Embryonic facial prominence (tissue), 1 donor: Measurements from ENCODE around the gene ATRX.
"Not testable (repeated sequence)": the region's sequence is repeated elsewhere in the genome, so short reads cannot be mapped to it uniquely, and the experiment has no call there.

ENCODE experiments used
- DNase-seq: peaks from one replicate; pipeline ENCODE4 v3.0.0-alpha.2; 2016; ENCODE audit errors: extremely low spot score

The ATRX gene

DNA sequence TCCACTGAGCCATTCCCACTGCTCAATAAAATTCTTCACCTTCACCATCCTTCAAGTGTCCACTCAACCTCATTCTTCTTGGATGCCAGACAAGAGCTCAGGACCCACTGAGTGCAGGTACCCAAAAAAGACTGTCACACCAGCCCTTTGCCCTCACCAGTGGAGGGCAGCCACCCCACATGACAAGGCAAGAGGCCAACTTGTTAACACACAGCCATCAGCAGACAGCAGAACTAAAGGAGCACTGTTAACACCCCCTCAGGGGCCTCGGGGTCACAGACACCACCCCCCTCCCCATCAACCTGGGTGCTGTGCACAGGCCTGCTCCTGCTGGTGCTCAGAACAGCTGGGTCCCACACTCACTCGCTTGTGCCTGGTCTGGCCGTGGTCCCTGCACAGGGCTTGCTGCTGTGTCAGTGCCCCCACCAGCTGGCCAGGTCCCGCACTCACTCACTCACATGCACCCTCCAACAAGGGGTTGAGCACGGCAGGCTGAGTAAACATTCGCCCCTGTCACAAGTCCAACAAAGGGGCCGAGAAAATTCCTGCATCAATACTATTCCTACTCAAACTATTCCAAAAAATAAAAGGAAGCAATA is 54.1 kb downstream of the ATRX start:
- DNase-seq: no peak

DNA sequence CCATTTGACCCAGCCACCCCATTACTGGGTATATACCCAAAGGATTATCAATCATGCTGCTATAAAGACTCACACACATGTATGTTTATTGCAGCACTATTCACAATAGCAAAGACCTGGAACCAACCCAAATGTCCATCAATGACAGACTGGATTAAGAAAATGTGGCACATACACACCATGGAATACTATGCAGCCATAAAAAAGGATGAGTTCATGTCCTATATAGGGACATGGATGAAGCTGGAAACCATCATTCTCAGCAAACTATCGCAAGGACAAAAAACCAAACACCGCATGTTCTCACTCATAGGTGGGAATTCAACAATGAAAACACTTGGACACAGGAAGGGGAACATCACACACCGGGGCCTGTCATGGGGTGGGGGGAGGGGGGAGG is 59.9 kb downstream of the ATRX start:
- not testable (repeated sequence) for DNase-seq

DNA sequence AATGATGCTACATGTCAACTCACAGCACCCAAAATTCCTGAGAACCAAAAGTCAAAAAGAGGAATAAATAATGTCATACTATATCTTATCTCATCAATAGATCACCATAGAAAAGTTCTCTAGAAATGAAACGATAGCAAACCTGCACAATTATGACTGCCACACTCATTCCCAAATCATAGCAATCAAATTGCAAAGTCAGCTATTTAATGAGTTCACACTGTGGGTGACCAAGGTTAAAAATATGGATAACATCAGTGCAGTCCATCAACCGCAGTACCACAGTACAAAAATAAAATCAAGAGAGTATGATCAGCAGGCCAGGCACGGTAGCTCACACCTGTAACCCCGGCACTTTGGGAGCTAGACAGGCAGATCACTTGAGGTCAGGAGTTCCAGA is 62.3 kb downstream of the ATRX start:
- no peak for DNase-seq

DNA sequence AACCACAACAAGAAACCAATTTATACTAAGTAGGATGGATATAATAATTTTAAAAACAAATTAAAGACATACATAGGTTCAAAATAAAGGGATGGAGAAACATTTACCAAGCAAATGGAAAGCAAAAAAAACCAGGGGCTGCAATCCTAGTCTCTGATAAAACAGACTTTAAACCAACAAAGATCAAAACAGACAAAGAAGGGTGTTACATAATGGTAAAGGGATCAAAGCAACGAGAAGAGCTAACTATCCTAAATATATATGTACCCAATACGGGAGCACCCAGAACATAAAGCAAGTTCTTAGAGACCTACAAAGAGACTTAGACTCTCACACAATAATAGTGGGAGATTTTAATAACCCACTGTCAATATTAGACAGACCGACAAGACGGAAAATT is 66.6 kb downstream of the ATRX start:
- no peak for DNase-seq

DNA sequence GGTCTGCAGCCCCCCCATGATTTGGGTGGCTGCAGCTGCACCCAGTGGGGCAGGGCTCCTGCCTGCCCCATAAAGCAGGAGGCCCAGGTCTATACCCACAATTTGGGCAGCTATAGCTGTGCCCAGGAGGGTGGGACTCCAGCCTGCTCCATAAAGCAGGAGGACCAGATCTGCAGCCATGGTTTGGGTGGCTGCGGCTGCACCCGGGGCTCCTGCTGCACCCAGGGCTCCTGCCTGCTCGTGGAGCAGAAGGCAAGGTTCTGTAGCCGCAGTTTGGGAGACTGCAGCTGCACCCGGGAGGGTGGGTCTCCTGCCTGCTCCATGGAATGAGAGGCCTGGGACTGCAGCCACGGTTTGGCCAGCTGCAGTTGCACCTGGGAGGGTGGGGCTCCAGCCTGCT is 81.1 kb downstream of the ATRX start:
- no peak for DNase-seq

DNA sequence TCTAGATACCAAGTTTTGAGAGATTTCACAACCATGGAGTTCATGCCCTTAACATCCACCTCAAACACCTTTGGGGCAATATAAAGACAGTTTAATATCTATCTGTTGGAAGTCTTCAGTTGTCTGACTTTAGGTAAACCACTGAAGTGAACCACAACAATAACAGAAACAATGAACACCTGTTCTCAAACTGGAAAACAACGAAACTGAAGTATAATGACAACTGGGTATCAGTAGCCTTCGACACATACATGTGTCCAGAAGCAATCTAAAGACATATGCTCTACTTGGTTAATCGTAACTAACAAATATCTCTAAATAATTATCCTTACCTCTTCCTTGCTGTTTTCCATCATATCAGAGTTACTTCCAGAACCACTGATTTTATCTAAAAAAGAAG is 87.8 kb downstream of the ATRX start:
- DNase-seq: no peak

DNA sequence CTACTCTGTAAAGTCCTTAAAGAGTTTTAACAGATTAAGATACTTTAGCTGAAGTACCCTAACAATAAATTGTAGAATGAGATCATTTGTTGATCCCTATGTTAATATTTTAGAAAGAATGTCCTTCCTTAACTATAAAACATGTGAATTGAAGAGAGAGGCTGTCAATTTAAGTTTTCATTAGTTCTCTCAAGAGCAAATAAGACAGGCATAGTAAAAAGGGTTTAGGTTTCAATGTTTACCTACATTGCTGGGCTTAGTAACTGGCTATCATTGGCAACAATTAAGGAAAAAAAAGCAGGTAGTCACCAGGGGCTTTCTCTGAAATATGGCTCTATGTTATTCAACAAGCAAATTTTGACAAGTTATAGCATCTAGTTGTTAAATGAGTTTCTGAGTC is 91.5 kb downstream of the ATRX start:
- no peak for DNase-seq

DNA sequence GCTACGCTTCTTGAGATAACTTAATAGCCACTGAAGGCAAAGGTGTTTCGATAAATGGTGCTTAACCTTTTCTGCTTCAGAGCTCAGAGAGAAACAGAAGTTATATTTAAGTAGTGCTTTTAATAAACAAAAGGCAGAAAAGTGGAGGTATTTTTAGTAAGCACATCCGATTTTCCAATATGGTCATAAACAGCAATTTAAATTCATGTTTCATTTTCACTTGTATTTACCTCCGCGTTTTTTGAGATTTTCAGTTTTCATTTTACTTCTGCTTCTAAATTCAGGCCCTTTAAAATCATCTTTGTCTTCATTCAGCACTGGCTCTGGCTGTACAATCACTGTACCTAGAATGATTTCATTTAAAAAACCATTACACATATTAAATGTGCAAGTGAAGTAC is 92.4 kb downstream of the ATRX start:
- DNase-seq: no peak

DNA sequence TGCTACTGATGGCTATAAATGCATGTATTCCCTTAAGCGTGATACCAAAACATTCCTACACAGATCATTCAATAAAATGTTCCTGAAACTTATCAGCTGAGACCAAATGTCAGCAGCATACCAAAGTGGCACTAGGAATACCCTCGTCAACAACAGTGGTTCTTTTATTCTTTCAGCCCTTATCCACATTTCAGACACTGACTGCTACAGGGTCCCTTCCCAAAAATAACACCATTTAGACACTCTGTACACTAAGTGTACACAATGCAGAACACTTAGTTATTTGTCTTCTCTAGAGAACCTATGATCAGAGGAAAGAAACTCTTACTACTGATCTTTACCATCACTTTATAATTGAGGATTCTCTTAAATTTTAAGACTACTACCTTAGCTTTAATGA is 94.1 kb downstream of the ATRX start:
- DNase-seq: no peak

DNA sequence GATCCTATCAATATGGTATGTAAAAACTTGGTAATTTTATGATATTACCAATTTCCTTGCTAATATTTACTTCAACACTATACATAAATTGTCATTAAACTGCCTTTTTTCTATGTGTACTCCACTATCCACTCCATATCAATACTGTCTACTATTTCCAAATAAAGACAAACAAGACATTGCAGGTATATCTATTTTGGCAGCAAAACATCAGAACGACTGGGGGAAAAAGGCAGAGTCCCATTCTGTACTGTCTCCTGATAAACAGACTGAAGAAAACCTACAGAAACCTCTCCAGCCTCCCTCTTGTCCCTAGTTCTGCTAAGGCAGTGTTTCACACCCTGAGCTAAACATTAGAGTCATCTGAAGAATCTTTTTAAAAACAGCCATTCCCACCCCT is 96.6 kb downstream of the ATRX start:
- no peak for DNase-seq

DNA sequence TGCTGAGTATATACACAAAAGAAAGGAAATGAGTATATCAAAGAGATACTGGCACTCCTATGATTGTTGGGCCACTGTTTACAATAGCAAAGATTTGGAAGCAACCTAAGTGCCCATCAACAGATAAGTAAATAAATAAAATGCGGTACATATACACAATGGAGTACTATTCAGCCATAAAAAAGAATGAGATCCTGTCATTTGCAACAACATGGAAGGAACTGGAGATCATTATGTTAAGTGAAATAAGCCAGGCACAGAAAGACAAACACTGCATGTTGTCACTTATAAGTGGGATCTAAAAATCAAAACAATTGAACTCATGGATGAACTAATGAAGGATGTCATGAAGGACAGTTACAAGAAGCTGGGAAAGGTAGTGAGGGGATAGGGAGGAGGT is 100.3 kb downstream of the ATRX start:
- DNase-seq: not testable (repeated sequence)

DNA sequence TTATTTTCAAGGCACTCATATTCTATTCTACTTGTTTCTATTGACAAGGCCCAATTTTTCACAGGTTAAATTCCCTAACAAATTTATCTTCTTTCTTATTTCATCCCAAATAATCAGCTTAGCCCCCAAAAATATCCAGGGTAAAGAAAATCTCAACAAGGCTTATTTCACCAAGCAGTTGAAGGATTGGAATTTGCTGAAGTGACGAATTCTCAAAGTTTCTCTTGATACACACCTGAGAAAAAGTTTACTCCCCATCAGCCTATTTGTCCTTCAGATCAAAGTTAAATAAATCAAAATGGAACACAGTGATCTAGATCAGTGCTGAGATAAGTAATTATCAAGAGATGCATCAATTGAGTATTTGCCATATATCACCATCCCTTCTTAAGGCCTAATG is 106.9 kb downstream of the ATRX start:
- no peak for DNase-seq

DNA sequence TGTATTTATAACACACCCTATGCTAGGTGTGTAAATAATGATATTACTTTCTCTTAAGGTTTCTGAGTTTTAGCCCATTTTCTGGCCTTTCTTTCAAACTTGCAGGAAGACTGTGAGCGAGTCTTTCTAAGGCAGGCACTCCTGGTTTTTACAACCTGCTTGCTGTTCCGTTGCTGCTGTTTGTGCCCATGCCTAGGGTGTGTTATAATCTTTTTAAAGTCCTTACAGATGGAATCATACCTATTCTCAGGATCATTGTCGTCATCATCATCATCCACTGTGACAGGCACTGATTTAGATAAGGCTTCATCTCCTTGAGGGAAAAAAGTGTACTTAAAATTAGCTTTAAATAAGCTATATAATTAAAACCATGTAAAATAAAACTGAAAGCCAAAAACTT is 110.0 kb downstream of the ATRX start:
- no peak for DNase-seq

DNA sequence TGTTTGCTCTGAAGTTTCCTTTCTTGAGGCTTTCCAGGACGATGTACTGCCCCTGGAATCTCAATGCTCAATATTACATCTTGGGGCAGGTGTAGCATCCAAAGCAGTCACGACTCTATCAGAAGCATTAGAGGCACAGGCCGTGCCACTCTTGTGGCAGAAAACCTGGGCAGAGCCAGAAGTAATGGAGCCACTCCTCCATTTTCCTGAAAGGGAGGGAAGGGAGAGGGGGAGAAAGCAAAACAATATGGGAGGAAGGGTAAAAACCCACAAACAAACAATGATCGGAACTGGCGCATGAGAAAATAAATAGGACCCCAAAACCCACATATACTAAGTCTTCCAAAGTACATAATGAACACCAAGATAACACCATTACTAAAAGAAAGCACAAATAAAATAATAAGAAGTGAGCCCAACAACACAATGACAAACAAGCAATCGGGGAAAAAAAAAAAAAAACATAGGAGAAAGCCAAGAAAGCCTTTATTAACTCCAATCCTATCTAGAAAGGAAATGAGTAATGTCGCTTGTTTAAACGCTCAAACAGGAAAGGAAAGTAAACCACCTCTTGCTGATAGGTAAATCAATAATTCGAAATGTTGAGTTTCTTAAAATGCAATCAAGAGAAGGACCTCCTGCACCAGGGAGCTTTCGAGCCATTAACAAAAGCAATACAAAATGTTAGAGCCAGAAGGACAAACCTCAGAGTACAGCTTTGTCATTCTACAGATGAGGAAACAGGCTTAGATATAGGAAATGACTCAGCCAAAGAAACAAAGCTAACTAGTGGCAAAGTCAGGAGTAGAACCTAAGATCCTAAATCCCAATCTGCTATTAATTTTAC is 117.4 kb downstream of the ATRX start:
- no peak for DNase-seq

DNA sequence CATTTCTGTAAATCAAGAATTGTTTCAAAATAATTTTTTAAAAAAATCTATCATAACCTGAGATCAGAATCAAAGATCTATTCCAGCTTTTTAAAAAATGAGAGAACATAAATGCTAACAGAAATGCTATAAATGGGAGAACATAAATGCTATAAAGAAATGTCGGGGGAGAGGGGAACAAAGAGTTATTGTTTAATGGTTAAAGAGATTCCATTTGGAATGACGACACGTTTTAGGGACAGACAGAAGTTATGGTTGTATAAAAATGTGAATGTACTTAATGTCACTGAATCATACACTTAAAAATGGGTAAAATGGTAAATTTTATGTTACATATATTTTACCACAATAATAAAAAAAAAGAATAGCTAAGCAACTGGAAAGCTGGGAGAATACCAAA is 127.1 kb downstream of the ATRX start:
- DNase-seq: no peak

DNA sequence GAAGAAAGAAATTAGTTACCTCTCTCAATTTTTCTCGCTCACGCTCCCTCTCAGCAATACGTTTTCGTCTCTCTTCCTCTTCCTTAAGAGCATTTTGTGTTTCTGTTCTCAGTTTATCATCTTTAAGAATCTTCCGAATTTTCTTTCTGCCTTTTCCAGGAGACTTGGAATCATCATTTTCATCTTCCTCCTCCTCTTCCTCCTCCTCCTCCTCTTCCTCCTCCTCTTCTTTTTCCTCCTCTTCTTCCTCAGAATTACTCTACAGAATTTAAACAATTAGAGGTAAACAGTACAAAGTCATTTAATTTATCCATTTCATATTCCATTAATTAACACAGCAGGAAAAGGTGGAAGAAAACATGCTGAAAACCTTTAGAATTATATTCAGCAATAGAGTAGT is 133.9 kb downstream of the ATRX start:
- DNase-seq: no peak

DNA sequence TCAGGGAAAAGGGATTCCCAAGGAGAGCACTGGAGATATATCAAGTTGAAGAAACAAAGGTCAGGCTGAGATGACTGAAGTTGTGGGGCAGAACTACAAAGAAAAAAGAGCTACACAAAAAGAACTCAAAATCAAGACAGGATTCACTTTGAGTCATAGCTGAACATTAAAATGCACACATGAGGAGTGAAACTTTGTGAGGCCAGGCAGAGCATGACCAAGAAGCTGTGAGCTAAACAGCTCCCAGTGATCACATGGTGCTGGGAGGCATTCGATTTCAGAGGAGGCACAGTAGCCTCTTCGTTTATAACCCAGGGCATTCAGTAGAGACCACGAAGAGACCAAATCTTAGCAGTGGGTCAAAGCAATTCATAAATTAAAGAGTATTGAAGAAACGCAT is 145.3 kb downstream of the ATRX start:
- no peak for DNase-seq

DNA sequence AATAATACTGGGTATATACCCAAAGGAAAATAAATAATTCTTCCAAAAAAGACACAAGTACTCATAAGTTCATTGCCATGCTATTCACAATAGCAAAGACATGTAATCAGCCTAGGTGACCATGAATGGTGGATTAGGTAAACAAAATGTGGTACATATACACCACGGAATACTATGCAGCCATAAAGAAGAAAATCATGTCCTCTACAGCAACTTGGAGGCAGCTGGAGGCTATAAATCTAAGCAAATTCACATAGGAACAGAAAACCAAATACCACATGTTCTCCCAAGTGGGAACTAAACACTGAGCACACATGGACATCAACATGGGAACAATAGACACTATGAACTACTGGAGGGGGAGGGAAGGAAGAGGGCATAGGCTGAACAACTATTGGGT is 146.2 kb downstream of the ATRX start:
- no peak for DNase-seq

DNA sequence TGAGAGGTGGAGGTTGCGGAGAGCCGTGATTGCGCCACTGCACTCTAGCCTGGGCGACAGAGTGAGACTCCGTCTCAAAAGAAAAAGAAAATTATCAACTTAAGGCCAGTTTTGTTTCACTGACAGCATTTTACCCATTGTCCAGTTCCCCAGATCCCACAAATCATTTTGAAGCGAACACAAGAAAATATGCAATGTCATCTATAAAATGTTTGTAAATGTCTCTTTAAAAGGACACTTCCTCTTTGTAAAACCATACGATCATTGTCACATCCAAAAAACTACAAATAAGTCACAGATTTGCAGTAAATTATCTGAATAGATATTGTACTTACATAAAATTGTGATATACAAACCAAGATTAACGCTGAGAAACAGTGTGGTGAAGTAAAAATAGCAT is 147.6 kb downstream of the ATRX start:
- no peak for DNase-seq

DNA sequence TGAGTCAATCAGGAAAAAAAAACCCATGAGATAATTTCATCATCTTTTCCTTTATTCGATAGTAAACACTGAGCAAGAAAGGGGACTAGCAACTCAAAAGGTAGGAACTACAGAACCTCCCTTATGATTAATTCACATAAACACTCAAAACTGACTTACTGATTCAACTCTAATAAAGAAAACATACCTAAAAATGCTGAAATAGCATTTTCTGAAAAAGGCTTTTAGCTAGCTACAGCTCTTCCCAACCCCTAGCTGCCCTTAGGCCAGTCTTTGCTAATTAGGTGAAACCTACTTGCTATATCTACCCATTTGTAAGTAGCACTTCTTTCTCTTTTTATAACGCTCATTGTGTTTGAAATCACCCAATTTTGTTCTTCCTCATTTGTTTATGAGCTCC is 150.6 kb downstream of the ATRX start:
- DNase-seq: no peak

DNA sequence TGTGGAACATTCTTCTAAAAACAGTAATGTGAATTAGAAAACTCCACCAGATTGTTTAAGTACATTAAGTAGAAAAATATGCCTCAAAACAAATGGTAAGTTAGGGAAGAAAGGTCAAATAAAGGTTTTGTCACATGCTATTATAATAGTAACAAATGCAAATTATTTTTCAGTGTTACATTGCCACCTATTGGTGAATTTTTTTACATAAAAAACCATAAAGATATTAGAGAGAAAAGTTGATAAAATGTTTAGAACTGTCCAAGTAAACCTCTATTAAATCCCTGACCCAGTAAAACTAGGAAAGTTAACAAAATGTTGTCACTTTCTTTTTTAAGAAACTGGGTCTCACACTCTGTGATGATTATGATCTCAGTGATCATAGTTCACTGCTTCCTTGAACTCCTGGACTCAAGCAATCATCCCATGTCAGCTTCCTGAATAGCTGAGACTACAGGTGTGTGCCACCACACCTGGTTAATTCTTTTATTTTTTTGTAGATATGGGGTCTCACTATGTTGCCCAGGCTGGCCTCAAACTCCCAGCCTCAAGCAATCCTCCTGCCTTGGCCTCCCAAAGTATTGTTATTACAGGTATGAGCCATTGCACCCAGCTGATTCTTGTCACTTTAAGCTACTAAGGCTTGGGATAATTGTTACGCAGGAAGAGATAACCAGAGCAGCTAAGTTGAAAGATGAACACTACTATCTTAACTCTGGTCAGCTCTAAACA is 157.6 kb downstream of the ATRX start:
- no peak for DNase-seq

DNA sequence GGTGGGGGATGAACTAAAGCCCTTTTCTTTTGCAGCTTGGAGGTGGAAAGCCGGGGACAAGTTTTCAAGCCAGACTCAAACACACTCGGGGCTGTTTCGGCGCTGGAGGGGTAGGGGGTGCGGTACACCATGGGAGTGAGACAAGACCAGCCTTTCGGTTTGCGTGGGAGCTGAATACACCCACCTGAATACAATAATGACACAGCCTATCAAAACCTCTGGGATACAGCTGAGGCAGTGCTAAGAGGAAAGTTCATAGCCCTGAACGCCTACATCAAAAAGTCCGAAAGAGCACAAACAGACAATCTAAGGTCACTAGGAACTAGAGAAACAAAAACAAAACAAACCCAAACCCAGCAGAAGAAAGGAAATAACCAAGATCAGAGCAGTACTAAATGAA is 163.3 kb downstream of the ATRX start:
- DNase-seq: no peak

DNA sequence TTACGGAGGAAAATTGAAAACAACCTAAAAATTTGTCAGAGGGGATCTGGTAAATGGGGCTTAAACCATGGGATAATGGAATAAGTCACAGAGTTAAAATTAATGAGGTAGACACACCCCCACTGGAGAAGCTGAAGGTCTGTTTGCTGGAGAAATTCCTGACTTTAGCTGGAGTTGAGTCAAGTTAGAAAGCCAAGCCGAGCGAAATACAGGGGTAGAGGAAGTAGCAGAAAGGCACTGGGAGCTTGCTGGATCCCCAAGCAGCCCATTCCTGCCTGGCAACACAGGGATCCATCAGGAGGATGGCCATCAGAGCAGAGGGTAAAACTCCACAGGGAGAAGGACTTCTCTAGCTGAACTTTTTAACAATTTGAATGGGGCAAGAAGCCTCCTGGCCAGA is 163.8 kb downstream of the ATRX start:
- DNase-seq: no peak
